Activated CD4-positive, alpha-beta T cell treated with anti-CD3 and anti-CD28 coated beads for 48 hours (primary cell): ENCODE results near the gene ZER1.
"Not testable (repeated sequence)": the region's sequence is repeated elsewhere in the genome, so short reads cannot be mapped to it uniquely, and the experiment has no call there.

ENCODE experiments used
- DNase-seq: peaks from one replicate; pipeline ENCODE4 v3.0.0-alpha.2; 2020

The ZER1 gene

GRCh38 chr9:128771745-128772519 is at the start of gene ZER1:
TSS of gene ZER1 (minus strand) at chr9:128771927. CDS start at chr9:128755565, 16,362 bp downstream.
- DNase-seq: peak; percentile 96

GRCh38 chr9:128820665-128821583 is 49.2 kb upstream of the ZER1 start:
- no peak for DNase-seq

- DNase-seq: no peak
Observed at GRCh38 chr9:128819716-128820664, 48.3 kb upstream of the ZER1 start.

- peak; percentile 51 for DNase-seq
Observed at GRCh38 chr9:128818839-128819715, 47.4 kb upstream of the ZER1 start.

- peak; percentile 98 for DNase-seq
Observed at GRCh38 chr9:128818099-128818838, 46.5 kb upstream of the ZER1 start, which contains the start of gene ENDOG. TSS of gene ENDOG (plus strand) at chr9:128818500. CDS start at chr9:128818685, 185 bp downstream.

- no peak for DNase-seq
Observed at GRCh38 chr9:128810873-128811272, 39.1 kb upstream of the ZER1 start.

GRCh38 chr9:128809831-128810230 is 38.1 kb upstream of the ZER1 start:
- DNase-seq: no peak

GRCh38 chr9:128809036-128809599 is 37.4 kb upstream of the ZER1 start:
- no peak for DNase-seq

GRCh38 chr9:128808543-128808942 is 36.8 kb upstream of the ZER1 start:
- DNase-seq: no peak

- no peak for DNase-seq
Observed at GRCh38 chr9:128807827-128808226, 36.1 kb upstream of the ZER1 start.

- DNase-seq: no peak
Observed at GRCh38 chr9:128805661-128806060, 33.9 kb upstream of the ZER1 start.

GRCh38 chr9:128802482-128802881 is 30.8 kb upstream of the ZER1 start:
- no peak for DNase-seq

GRCh38 chr9:128800061-128800460 is 28.3 kb upstream of the ZER1 start:
- no peak for DNase-seq

GRCh38 chr9:128798896-128799295 is 27.2 kb upstream of the ZER1 start:
- no peak for DNase-seq

GRCh38 chr9:128794961-128795360 is 23.2 kb upstream of the ZER1 start:
- DNase-seq: not testable (repeated sequence)

GRCh38 chr9:128792978-128793686 is 21.4 kb upstream of the ZER1 start:
- DNase-seq: no peak

- DNase-seq: no peak
Observed at GRCh38 chr9:128792134-128792533, 20.4 kb upstream of the ZER1 start.

- DNase-seq: no peak
Observed at GRCh38 chr9:128790536-128790935, 18.8 kb upstream of the ZER1 start.

- DNase-seq: no peak
Observed at GRCh38 chr9:128788445-128788844, 16.7 kb upstream of the ZER1 start.

- peak; percentile 20 for DNase-seq
Observed at GRCh38 chr9:128787659-128788058, 15.9 kb upstream of the ZER1 start.
